ENCODE measurements around the gene ABL1.
"Not testable (repeated sequence)": the region's sequence is repeated elsewhere in the genome, so short reads cannot be mapped to it uniquely, and the experiment has no call there.

Gene ABL1

GRCh38 chr9:130847306-130848217 lies 12.5 kb downstream of the ABL1 start:
- H3K36me3 ChIP-seq (ENCODE audit: insufficient read depth, low read length): peaks cover 19% of the 10 kb centered on the region
- ATAC-seq (ENCODE audit: insufficient read depth, low read depth) (no peak), DNase-seq (no peak)
- no peak overlapping the region for H3K4me2 ChIP-seq (ENCODE audit: insufficient read depth, low read length)
- no peaks in the 10 kb centered on the region for H3K9me3 ChIP-seq (ENCODE audit: insufficient read depth, low read length, severe bottlenecking)
- H3K9ac ChIP-seq (ENCODE audit: low read depth, low read length): no peak overlapping the region
- H3K79me2 ChIP-seq (ENCODE audit: insufficient read depth, low read length): peaks cover 99% of the 10 kb centered on the region
- H4K20me1 ChIP-seq (ENCODE audit: insufficient read depth, low read length): peaks cover 52% of the 10 kb centered on the region
- TF ChIP-seq EZH2 (IDR thresholded peaks at IDR 0.05; ENCODE audit: borderline replicate concordance, low read depth, low read length, severe bottlenecking): no peak
- TF ChIP-seq CTCF (IDR thresholded peaks at IDR 0.05; ENCODE audit: borderline replicate concordance, extremely low read depth, low read length, poor library complexity, severe bottlenecking): no peak
- H3K4me3 ChIP-seq (ENCODE audit: low read depth in 1 of 2, low read length in 2 of 2): no peak overlapping the region
- H3K4me1 ChIP-seq (ENCODE audit: insufficient read depth, low read length): no peaks in the 10 kb centered on the region
- H3K27me3 ChIP-seq (ENCODE audit: insufficient read depth, low read length, poor library complexity): no peaks in the 10 kb centered on the region
- H2AFZ ChIP-seq (ENCODE audit: low read depth, low read length): no peak overlapping the region
- H3K27ac ChIP-seq (ENCODE audit: low read length): no peak overlapping the region

GRCh38 chr9:130848514-130848913 lies 13.5 kb downstream of the ABL1 start:
- not testable (repeated sequence) for H3K4me3 ChIP-seq (ENCODE audit: low read depth in 1 of 2, low read length in 2 of 2); H3K4me2 ChIP-seq (ENCODE audit: insufficient read depth, low read length); DNase-seq; H3K27ac ChIP-seq (ENCODE audit: low read length); H2AFZ ChIP-seq (ENCODE audit: low read depth, low read length); H3K9me3 ChIP-seq (ENCODE audit: insufficient read depth, low read length, severe bottlenecking); H3K4me1 ChIP-seq (ENCODE audit: insufficient read depth, low read length); ATAC-seq (ENCODE audit: insufficient read depth, low read depth); H3K27me3 ChIP-seq (ENCODE audit: insufficient read depth, low read length, poor library complexity); H3K9ac ChIP-seq (ENCODE audit: low read depth, low read length)
- Histone ChIP-seq H3K79me2 (ENCODE audit: insufficient read depth, low read length) (peaks cover 95% of the 10 kb centered on the region), H3K36me3 (ENCODE audit: insufficient read depth, low read length) (peaks cover 22% of the 10 kb centered on the region), H4K20me1 (ENCODE audit: insufficient read depth, low read length) (peaks cover 45% of the 10 kb centered on the region)

GRCh38 chr9:130849356-130849755 lies 14.3 kb downstream of the ABL1 start:
- peaks cover 91% of the 10 kb centered on the region for H3K79me2 ChIP-seq (ENCODE audit: insufficient read depth, low read length)

More at GRCh38 chr9:130849356-130849755, 14.3 kb downstream of the ABL1 start:
- peaks cover 37% of the 10 kb centered on the region for H4K20me1 ChIP-seq (ENCODE audit: insufficient read depth, low read length)
- DNase-seq (no peak), ATAC-seq (ENCODE audit: insufficient read depth, low read depth) (no peak)
- H2AFZ ChIP-seq (ENCODE audit: low read depth, low read length): no peak overlapping the region
- H3K4me3 ChIP-seq (ENCODE audit: low read depth in 1 of 2, low read length in 2 of 2): no peak overlapping the region
- no peak overlapping the region for H3K9ac ChIP-seq (ENCODE audit: low read depth, low read length)
- no peaks in the 10 kb centered on the region for H3K27me3 ChIP-seq (ENCODE audit: insufficient read depth, low read length, poor library complexity)
- H3K27ac ChIP-seq (ENCODE audit: low read length): no peak overlapping the region
- no peaks in the 10 kb centered on the region for H3K4me1 ChIP-seq (ENCODE audit: insufficient read depth, low read length)
- no peaks in the 10 kb centered on the region for H3K9me3 ChIP-seq (ENCODE audit: insufficient read depth, low read length, severe bottlenecking)
- H3K36me3 ChIP-seq (ENCODE audit: insufficient read depth, low read length): peaks cover 25% of the 10 kb centered on the region
- TF ChIP-seq CTCF (IDR thresholded peaks at IDR 0.05; ENCODE audit: borderline replicate concordance, extremely low read depth, low read length, poor library complexity, severe bottlenecking) (no peak), EZH2 (IDR thresholded peaks at IDR 0.05; ENCODE audit: borderline replicate concordance, low read depth, low read length, severe bottlenecking) (no peak)
- H3K4me2 ChIP-seq (ENCODE audit: insufficient read depth, low read length): no peak overlapping the region
